ENCODE data around the gene LURAP1L. TPM values are rescaled to one million over a fixed set of nuclear protein-coding genes. Genes with fewer than 3 reads are reported as not detected.

LURAP1L gene
- polyA plus RNA-seq, 3 donors: not detected

- intact Hi-C loops (cut with micrococcal nuclease): no loop called here
- Histone ChIP-seq H3K27ac (ENCODE audit: low read depth in 1 of 2, low read length in 2 of 2) (no peak overlapping the region), H2AFZ (ENCODE audit: insufficient read depth, low read depth, low read length, poor library complexity, severe bottlenecking) (no peak overlapping the region), H3K9ac (ENCODE audit: insufficient read depth, low read length, poor library complexity, severe bottlenecking) (no peak overlapping the region), H3K27me3 (ENCODE audit: control insufficient read depth in 2 of 2, insufficient read depth in 2 of 2, low read length in 2 of 2) (no peaks in the 10 kb centered on the region), H3K9me3 (replicated peaks in 1 of 2; ENCODE audit: control insufficient read depth in 1 of 2, insufficient read depth in 1 of 2, low read length in 2 of 2) (no peaks in the 10 kb centered on the region), H3K4me1 (ENCODE audit: control insufficient read depth in 1 of 2, insufficient read depth in 2 of 2, low read length in 2 of 2) (no peaks in the 10 kb centered on the region), H3K36me3 (replicated peaks in 1 of 2; ENCODE audit: control insufficient read depth in 1 of 2, insufficient read depth in 2 of 2, low read length in 2 of 2) (no peaks in the 10 kb centered on the region), H4K20me1 (ENCODE audit: insufficient read depth, low read length) (no peaks in the 10 kb centered on the region), H3K4me2 (replicated peaks; ENCODE audit: extremely low read depth, low read length, poor library complexity, severe bottlenecking) (no peak overlapping the region), H3K4me3 (replicated peaks in 1 of 3; ENCODE audit: low read depth in 2 of 3, low read length in 3 of 3) (no peak overlapping the region), H3K79me2 (ENCODE audit: insufficient read depth, low read length) (no peaks in the 10 kb centered on the region)
- Mint-ChIP-seq H3K27ac (no peak overlapping the region), H3K4me1 (no peaks in the 10 kb centered on the region), H3K4me3 (no peak overlapping the region), H3K9me3 (peaks cover 0 to 9% (median 0%) of the 10 kb centered on the region in 7 donors), H3K36me3 (no peaks in the 10 kb centered on the region), H3K27me3 (ENCODE audit: low read depth in 3 of 3) (peaks cover 0 to 1% (median 0%) of the 10 kb centered on the region in 3 donors)
- WGBS (ENCODE audit: insufficient coverage): no CpG with 5 or more reads among the region's 2 CpGs
- DNase-seq: no peak
- no peak for TF ChIP-seq CTCF (IDR thresholded peaks at IDR 0.05)
Observed at GRCh38 chr9:12854221-12854620, 79.4 kb downstream of the LURAP1L start.

DNA sequence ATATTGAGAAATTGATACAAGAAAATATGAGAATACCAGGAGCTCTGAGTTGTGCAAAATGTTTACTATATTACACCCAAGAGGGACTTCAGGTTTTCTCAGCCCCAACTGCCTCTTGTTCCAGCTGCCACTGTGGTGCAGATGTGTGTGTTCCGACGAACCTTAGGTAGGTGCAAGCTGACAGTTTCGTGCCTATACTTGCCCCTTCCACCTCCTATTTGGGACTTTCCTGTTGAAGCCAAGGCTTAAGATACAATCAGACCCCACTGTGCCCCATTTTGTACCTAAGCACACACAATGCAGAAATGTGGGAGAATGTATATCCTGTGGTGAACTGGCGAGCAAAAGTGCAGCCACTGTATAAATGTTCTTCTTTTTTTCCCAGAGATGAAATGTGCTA lies 80.2 kb downstream of the LURAP1L start:
- Mint-ChIP-seq H3K4me1 (no peaks in the 10 kb centered on the region), H3K9me3 (peaks cover 0 to 9% (median 0%) of the 10 kb centered on the region in 7 donors), H3K4me3 (no peak overlapping the region), H3K27ac (no peak overlapping the region), H3K36me3 (no peaks in the 10 kb centered on the region), H3K27me3 (ENCODE audit: low read depth in 3 of 3) (peaks cover 0 to under 1% (median 0%) of the 10 kb centered on the region in 3 donors)
- Histone ChIP-seq H3K36me3 (replicated peaks in 1 of 2; ENCODE audit: control insufficient read depth in 1 of 2, insufficient read depth in 2 of 2, low read length in 2 of 2) (no peaks in the 10 kb centered on the region), H3K9me3 (replicated peaks in 1 of 2; ENCODE audit: control insufficient read depth in 1 of 2, insufficient read depth in 1 of 2, low read length in 2 of 2) (no peaks in the 10 kb centered on the region), H2AFZ (ENCODE audit: insufficient read depth, low read depth, low read length, poor library complexity, severe bottlenecking) (no peak overlapping the region), H4K20me1 (ENCODE audit: insufficient read depth, low read length) (no peaks in the 10 kb centered on the region), H3K4me3 (replicated peaks in 1 of 3; ENCODE audit: low read depth in 2 of 3, low read length in 3 of 3) (no peak overlapping the region), H3K4me1 (ENCODE audit: control insufficient read depth in 1 of 2, insufficient read depth in 2 of 2, low read length in 2 of 2) (no peaks in the 10 kb centered on the region), H3K4me2 (replicated peaks; ENCODE audit: extremely low read depth, low read length, poor library complexity, severe bottlenecking) (no peak overlapping the region), H3K79me2 (ENCODE audit: insufficient read depth, low read length) (no peaks in the 10 kb centered on the region), H3K27me3 (ENCODE audit: control insufficient read depth in 2 of 2, insufficient read depth in 2 of 2, low read length in 2 of 2) (no peaks in the 10 kb centered on the region), H3K27ac (ENCODE audit: low read depth in 1 of 2, low read length in 2 of 2) (no peak overlapping the region), H3K9ac (ENCODE audit: insufficient read depth, low read length, poor library complexity, severe bottlenecking) (no peak overlapping the region)
- DNase-seq: no peak
- 75% methylated on average over 1 of the region's 4 CpGs for WGBS (ENCODE audit: insufficient coverage)
- no peak for TF ChIP-seq CTCF (IDR thresholded peaks at IDR 0.05)
- intact Hi-C loops (cut with micrococcal nuclease): no loop called here
